SK-N-SH treated with all-trans-retinoic acid at 6 μM for 48 hours (cell line): Measurements from ENCODE around the gene KLHL26.

Experiments used
- ATAC-seq: fragments of 200-7000 bp; cut with Tn5 transposase; 3 replicates; pipeline ENCODE4 v1.9.1; 2020; ENCODE audit warnings: mild to moderate bottlenecking, moderate library complexity
- ARNTL ChIP-seq: fragments of 450-650 bp; formaldehyde crosslinking; IDR thresholded peaks from 2 replicates; pipeline ENCODE4 v1.5.0; 2020; ENCODE audit warnings: low read depth, mild to moderate bottlenecking, moderate library complexity, borderline replicate concordance
- BACH2 ChIP-seq: fragments of 250-450 bp; sonication (Bioruptor Pico); IDR thresholded peaks from 2 replicates; pipeline ENCODE4 v1.9.0; 2021; ENCODE audit warnings: mild to moderate bottlenecking, borderline replicate concordance
- CREB5 ChIP-seq: fragments of 250-450 bp; sonication (Bioruptor Pico); IDR thresholded peaks from 2 replicates; pipeline ENCODE4 v1.5.1; 2020; ENCODE audit warnings: low read depth, mild to moderate bottlenecking, moderate library complexity
- CSDC2 ChIP-seq: fragments of 250-450 bp; sonication (Bioruptor Pico); IDR thresholded peaks from 2 replicates; pipeline ENCODE4 v1.5.0; 2020; ENCODE audit warnings: mild to moderate bottlenecking, moderate library complexity
- CSRNP3 ChIP-seq: fragments of 250-450 bp; sonication (Bioruptor Pico); IDR thresholded peaks from 2 replicates; pipeline ENCODE4 v1.5.1; 2021; ENCODE audit warnings: mild to moderate bottlenecking, moderate library complexity
- ESRRG ChIP-seq: fragments of 250-450 bp; sonication (Bioruptor Pico); IDR thresholded peaks from 2 replicates; pipeline ENCODE4 v1.6.1; 2021; ENCODE audit warnings: mild to moderate bottlenecking
- GLIS3 ChIP-seq: fragments of 250-450 bp; sonication (Bioruptor Pico); IDR thresholded peaks from 2 replicates; pipeline ENCODE4 v1.5.0; 2020; ENCODE audit warnings: mild to moderate bottlenecking, moderate library complexity
- ISL1 ChIP-seq: fragments of 250-450 bp; sonication (Bioruptor Pico); IDR thresholded peaks from 2 replicates; pipeline ENCODE4 v2.1.2; 2022; ENCODE audit warnings: mild to moderate bottlenecking, moderate library complexity
- OSR1 ChIP-seq: fragments of 250-450 bp; sonication (Bioruptor Pico); IDR thresholded peaks from 2 replicates; pipeline ENCODE4 v1.8.0; 2022; ENCODE audit warnings: moderate library complexity, mild to moderate bottlenecking, inconsistent platforms
- PATZ1 ChIP-seq: fragments of 250-450 bp; sonication (Bioruptor Pico); IDR thresholded peaks from 2 replicates; pipeline ENCODE4 v1.8.0; 2020; ENCODE audit warnings: mild to moderate bottlenecking, moderate library complexity, borderline replicate concordance
- POU6F1 ChIP-seq: fragments of 250-450 bp; sonication (Bioruptor Pico); IDR thresholded peaks from 2 replicates; pipeline ENCODE4 v1.8.0; 2021; ENCODE audit warnings: low read depth, mild to moderate bottlenecking, moderate library complexity, borderline replicate concordance
- PPARA ChIP-seq: fragments of 250-450 bp; sonication (Bioruptor Pico); IDR thresholded peaks from 2 replicates; pipeline ENCODE4 v1.5.0; 2020; ENCODE audit warnings: mild to moderate bottlenecking, borderline replicate concordance
- RARB ChIP-seq: fragments of 250-450 bp; sonication (Bioruptor Pico); IDR thresholded peaks from 2 replicates; pipeline ENCODE4 v1.8.0; 2021; ENCODE audit warnings: mild to moderate bottlenecking, moderate library complexity
- SNAI2 ChIP-seq: fragments of 250-450 bp; sonication (Bioruptor Pico); IDR thresholded peaks from 2 replicates; pipeline ENCODE4 v1.5.0; 2020; ENCODE audit warnings: mild to moderate bottlenecking, moderate library complexity
- TCF4 ChIP-seq: fragments of 250-450 bp; sonication (Bioruptor Pico); IDR thresholded peaks from 2 replicates; pipeline ENCODE4 v1.8.0; 2021; ENCODE audit warnings: mild to moderate bottlenecking, moderate library complexity, borderline replicate concordance
- TOX ChIP-seq: fragments of 250-450 bp; sonication (Bioruptor Pico); IDR thresholded peaks from 2 replicates; pipeline ENCODE4 v1.8.0; 2021; ENCODE audit warnings: mild to moderate bottlenecking, moderate library complexity, borderline replicate concordance
- TSHZ2 ChIP-seq: fragments of 250-450 bp; sonication (Bioruptor Pico); IDR thresholded peaks from 2 replicates; pipeline ENCODE4 v1.5.0; 2020; ENCODE audit warnings: mild to moderate bottlenecking, moderate library complexity
- ZC3H10 ChIP-seq: fragments of 250-450 bp; sonication (Bioruptor Pico); IDR thresholded peaks from 2 replicates; pipeline ENCODE4 v1.5.1; 2021; ENCODE audit warnings: mild to moderate bottlenecking, moderate library complexity
- ZFP3 ChIP-seq: fragments of 250-450 bp; sonication (Bioruptor Pico); IDR thresholded peaks from 2 replicates; pipeline ENCODE4 v1.5.0; 2020; ENCODE audit warnings: mild to moderate bottlenecking, moderate library complexity
- ZFP30 ChIP-seq: fragments of 450-650 bp; formaldehyde crosslinking; IDR thresholded peaks from 2 replicates; pipeline ENCODE4 v1.5.0; 2022; ENCODE audit warnings: mild to moderate bottlenecking, moderate library complexity
- ZNF565 ChIP-seq: fragments of 450-650 bp; formaldehyde crosslinking; conservative IDR thresholded peaks from 2 replicates; pipeline ENCODE4 v1.5.0; 2020; ENCODE audit warnings: low read depth, mild to moderate bottlenecking, moderate library complexity
- ZNF70 ChIP-seq: fragments of 450-650 bp; formaldehyde crosslinking; IDR thresholded peaks from 2 replicates; pipeline ENCODE4 v1.5.0; 2020; ENCODE audit warnings: mild to moderate bottlenecking, moderate library complexity
- ZNF8 ChIP-seq: fragments of 450-650 bp; formaldehyde crosslinking; IDR thresholded peaks from 2 replicates; pipeline ENCODE4 v1.5.0; 2020; ENCODE audit warnings: mild to moderate bottlenecking, moderate library complexity

The KLHL26 gene

GRCh38 chr19:18663940-18664530 lies 27.2 kb downstream of the KLHL26 start:
- TF ChIP-seq PPARA (CRISPR knock-in tag) (no peak), ARNTL (CRISPR knock-in tag) (no peak), RARB (CRISPR knock-in tag) (no peak), ISL1 (CRISPR knock-in tag) (no peak), TOX (CRISPR knock-in tag) (no peak), CREB5 (CRISPR knock-in tag) (no peak), ZC3H10 (no peak), ZFP3 (CRISPR knock-in tag) (no peak), OSR1 (no peak), CSDC2 (no peak), TCF4 (CRISPR knock-in tag) (no peak), ZNF8 (CRISPR knock-in tag) (no peak), ZFP30 (CRISPR knock-in tag) (no peak)
- no peak for ATAC-seq

- no peak for TF ChIP-seq PATZ1 (CRISPR knock-in tag)
- TF ChIP-seq SNAI2, result no peak
- TF ChIP-seq PPARA (CRISPR knock-in tag), result no peak
- no peak for TF ChIP-seq ZFP30 (CRISPR knock-in tag)
- no peak for TF ChIP-seq ARNTL (CRISPR knock-in tag)
- no peak for TF ChIP-seq TSHZ2 (CRISPR knock-in tag)
- TF ChIP-seq CSDC2, result no peak
- no peak for TF ChIP-seq ESRRG (CRISPR knock-in tag)
- no peak for TF ChIP-seq POU6F1 (CRISPR knock-in tag)
- no peak for TF ChIP-seq TCF4 (CRISPR knock-in tag)
- no peak for TF ChIP-seq CSRNP3 (CRISPR knock-in tag)
- TF ChIP-seq ZFP3 (CRISPR knock-in tag), result no peak
- TF ChIP-seq GLIS3 (CRISPR knock-in tag), result no peak
- no peak for TF ChIP-seq BACH2 (CRISPR knock-in tag)
- TF ChIP-seq TOX (CRISPR knock-in tag), result no peak
- no peak for TF ChIP-seq ZNF8 (CRISPR knock-in tag)
- TF ChIP-seq RARB (CRISPR knock-in tag), result no peak
- no peak for TF ChIP-seq ZNF70
- TF ChIP-seq ZC3H10, result no peak
- no peak for TF ChIP-seq ZNF565 (CRISPR knock-in tag)
- ATAC-seq, result no peak
Measured at GRCh38 chr19:18665771-18666202, 29.0 kb downstream of the KLHL26 start.
